Smooth muscle cell (in vitro differentiated cells): Measurements from ENCODE around the gene TMEM35B. TPM values are rescaled to one million over a fixed set of nuclear protein-coding genes. Genes with fewer than 3 reads are reported as not detected.

Experiments used
- DNase-seq: peaks from one replicate; lab custom pipeline; 2025; ENCODE audit not compliant: unreplicated experiment; lab: John Stamatoyannopoulos, UW
- H2AFZ ChIP-seq: fragments of 200-600 bp; sonication (generic); 2 replicates; pipeline ENCODE4 v1.6.0; 2016; ENCODE audit warnings: antibody characterized with exemption, low read depth, mild to moderate bottlenecking
- H3F3A ChIP-seq: fragments of 200-600 bp; sonication (generic); 2 replicates; pipeline ENCODE4 v1.6.0; 2017; ENCODE audit warnings: antibody characterized with exemption, low read depth
- H3K27ac ChIP-seq: fragments of 200-600 bp; sonication (generic); 2 replicates; pipeline ENCODE4 v1.5.1; 2016; ENCODE audit warnings: low read depth, mild to moderate bottlenecking
- H3K27me3 ChIP-seq: fragments of 200-600 bp; sonication (generic); 2 replicates; pipeline ENCODE4 v1.6.1; 2016; ENCODE audit warnings: low read depth, mild to moderate bottlenecking
- H3K36me3 ChIP-seq: fragments of 200-600 bp; sonication (generic); 2 replicates; pipeline ENCODE4 v1.5.1; 2016; ENCODE audit warnings: low read depth
- H3K4me1 ChIP-seq: fragments of 200-600 bp; sonication (generic); 2 replicates; pipeline ENCODE4 v1.5.1; 2016; ENCODE audit warnings: low read depth
- H3K4me2 ChIP-seq: fragments of 200-600 bp; sonication (generic); 2 replicates; pipeline ENCODE4 v1.6.0; 2016; ENCODE audit warnings: mild to moderate bottlenecking
- H3K4me3 ChIP-seq: fragments of 200-600 bp; sonication (generic); 2 replicates; pipeline ENCODE4 v1.5.1; 2016; ENCODE audit warnings: mild to moderate bottlenecking
- H3K79me2 ChIP-seq: fragments of 200-600 bp; sonication (generic); 2 replicates; pipeline ENCODE4 v1.6.0; 2016; ENCODE audit warnings: low read depth, mild to moderate bottlenecking
- H3K9ac ChIP-seq: fragments of 200-600 bp; sonication (generic); 2 replicates; pipeline ENCODE4 v1.6.0; 2016; ENCODE audit warnings: low read depth
- H3K9me3 ChIP-seq: fragments of 200-600 bp; sonication (generic); replicated peaks from 2 replicates; pipeline ENCODE4 v1.5.1; 2016; ENCODE audit warnings: low read depth
- H4K20me1 ChIP-seq: fragments of 200-600 bp; sonication (generic); 2 replicates; pipeline ENCODE4 v1.6.0; 2016; ENCODE audit warnings: low read depth
- WGBS: methylation state at CpG from one replicate; pipeline ENCODE4 v1.1.7; 2016; ENCODE audit warnings: low lambda C conversion rate; 5-methylcytosine and 5-hydroxymethylcytosine counted together
- polyA plus RNA-seq: library from polyadenylated mRNA; unstranded; fragments of >200 nt; fragmentation: Nextera tagmentation; extraction: Ambion mirVana; gene quantifications from 2 replicates; pipeline ENCODE4 v1.2.1, GENCODE V29; 2016
- total RNA-seq: library from RNA; depleted of rRNA; stranded (reverse); fragments of >200 nt; gene quantifications from 2 replicates; pipeline ENCODE4 v1.2.3, GENCODE V29; 2014
- TF ChIP-seq, protein P1 (sequence below): fragments of 200-600 bp; sonication (generic); IDR thresholded peaks from 2 replicates; pipeline ENCODE4 v1.5.1; 2017; ENCODE audit warnings: borderline replicate concordance, mild to moderate bottlenecking, antibody characterized with exemption; ENCODE audit not compliant: insufficient read depth, poor library complexity, severe bottlenecking

Gene TMEM35B
- total and polyA plus RNA-seq, 2 experiments from 2014 or later = 61.2 to 75.1 TPM

DNA sequence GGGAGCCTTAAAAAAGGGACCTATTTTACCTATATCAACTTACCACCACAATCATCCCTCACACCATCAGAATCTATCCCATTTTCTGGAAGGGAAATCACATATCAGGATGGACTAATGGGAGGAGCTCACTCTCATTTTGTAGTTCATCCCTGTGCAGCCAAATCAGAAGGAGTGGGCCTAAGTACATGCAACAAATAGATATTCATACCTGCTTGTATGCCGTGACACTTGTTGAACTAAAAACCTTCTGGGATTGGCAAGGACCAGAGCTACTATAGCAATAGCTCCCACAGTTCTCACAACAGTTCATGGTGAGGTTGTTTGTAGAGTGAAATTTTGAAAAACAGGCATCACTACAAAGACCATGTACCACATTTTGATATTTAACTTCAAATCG, 29.3 kb upstream of the TMEM35B start:
- 94% methylated on average over 2 of the region's 2 CpGs for WGBS
- Histone ChIP-seq H3F3A (no peaks in the 10 kb centered on the region), H3K27ac (no peak overlapping the region), H2AFZ (no peak overlapping the region), H3K9me3 (no peaks in the 10 kb centered on the region), H4K20me1 (no peaks in the 10 kb centered on the region), H3K9ac (no peak overlapping the region), H3K4me2 (no peak overlapping the region), H3K79me2 (no peaks in the 10 kb centered on the region), H3K27me3 (no peaks in the 10 kb centered on the region), H3K4me3 (no peak overlapping the region), H3K36me3 (peaks cover 10% of the 10 kb centered on the region), H3K4me1 (no peaks in the 10 kb centered on the region)
- no peak for DNase-seq
- TF ChIP-seq, protein P1, sequence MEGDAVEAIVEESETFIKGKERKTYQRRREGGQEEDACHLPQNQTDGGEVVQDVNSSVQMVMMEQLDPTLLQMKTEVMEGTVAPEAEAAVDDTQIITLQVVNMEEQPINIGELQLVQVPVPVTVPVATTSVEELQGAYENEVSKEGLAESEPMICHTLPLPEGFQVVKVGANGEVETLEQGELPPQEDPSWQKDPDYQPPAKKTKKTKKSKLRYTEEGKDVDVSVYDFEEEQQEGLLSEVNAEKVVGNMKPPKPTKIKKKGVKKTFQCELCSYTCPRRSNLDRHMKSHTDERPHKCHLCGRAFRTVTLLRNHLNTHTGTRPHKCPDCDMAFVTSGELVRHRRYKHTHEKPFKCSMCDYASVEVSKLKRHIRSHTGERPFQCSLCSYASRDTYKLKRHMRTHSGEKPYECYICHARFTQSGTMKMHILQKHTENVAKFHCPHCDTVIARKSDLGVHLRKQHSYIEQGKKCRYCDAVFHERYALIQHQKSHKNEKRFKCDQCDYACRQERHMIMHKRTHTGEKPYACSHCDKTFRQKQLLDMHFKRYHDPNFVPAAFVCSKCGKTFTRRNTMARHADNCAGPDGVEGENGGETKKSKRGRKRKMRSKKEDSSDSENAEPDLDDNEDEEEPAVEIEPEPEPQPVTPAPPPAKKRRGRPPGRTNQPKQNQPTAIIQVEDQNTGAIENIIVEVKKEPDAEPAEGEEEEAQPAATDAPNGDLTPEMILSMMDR = no peak

DNA sequence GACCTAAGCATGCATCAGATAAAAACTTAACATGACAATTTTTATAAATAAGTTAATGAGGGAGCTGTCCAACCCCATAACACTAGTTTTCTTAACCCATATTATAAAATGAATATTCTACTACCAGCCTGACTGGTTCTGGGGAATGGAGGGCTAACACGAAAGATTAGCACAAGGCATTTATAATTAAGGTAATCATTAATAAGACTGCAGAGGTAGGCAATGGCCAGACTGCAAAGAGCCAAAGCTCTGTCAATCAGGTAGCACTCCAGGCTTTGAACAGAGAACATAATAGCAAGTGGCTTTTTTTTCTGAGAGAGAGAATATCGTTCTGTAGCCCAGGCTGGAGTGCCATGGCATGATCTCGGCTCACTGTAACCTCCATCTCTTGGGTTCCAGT, 20.6 kb upstream of the TMEM35B start:
- no peak overlapping the region for H2AFZ ChIP-seq
- no peak overlapping the region for H3K4me2 ChIP-seq
- no peaks in the 10 kb centered on the region for H3K9me3 ChIP-seq
- no peaks in the 10 kb centered on the region for H3K4me1 ChIP-seq
- H3K36me3 ChIP-seq = peaks cover 16% of the 10 kb centered on the region
- H3K27me3 ChIP-seq = no peaks in the 10 kb centered on the region
- H3F3A ChIP-seq = no peaks in the 10 kb centered on the region
- no peaks in the 10 kb centered on the region for H4K20me1 ChIP-seq
- H3K27ac ChIP-seq = no peak overlapping the region
- H3K79me2 ChIP-seq = no peaks in the 10 kb centered on the region
- WGBS = 96% methylated on average over 3 of the region's 3 CpGs
- H3K4me3 ChIP-seq = no peak overlapping the region
- H3K9ac ChIP-seq = no peak overlapping the region
- TF ChIP-seq, protein P1 = no peak
- DNase-seq = no peak

DNA sequence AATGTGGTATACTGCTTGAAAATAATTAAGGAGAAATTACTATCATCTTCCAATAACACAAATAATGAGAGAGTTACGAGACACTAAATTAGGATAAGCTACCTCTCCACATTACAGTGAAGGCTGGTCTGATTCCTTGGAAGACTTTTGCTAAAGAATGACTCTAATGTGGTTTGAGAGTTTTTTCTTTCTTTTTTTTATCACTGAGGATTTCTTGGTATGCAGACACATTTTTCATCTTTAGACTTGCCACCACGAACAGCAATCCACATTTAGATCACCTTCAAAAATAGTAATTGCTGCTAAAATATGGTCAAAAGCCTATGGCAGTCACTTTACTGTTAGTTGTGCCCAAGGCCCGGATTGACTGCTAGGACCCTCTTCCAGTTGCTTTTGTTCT, 16.6 kb upstream of the TMEM35B start:
- H3K4me1 ChIP-seq = no peaks in the 10 kb centered on the region
- TF ChIP-seq, protein P1 = no peak
- H2AFZ ChIP-seq = no peak overlapping the region
- H3K4me3 ChIP-seq = no peak overlapping the region
- no peaks in the 10 kb centered on the region for H3F3A ChIP-seq
- no peak overlapping the region for H3K27ac ChIP-seq
- H3K79me2 ChIP-seq = no peaks in the 10 kb centered on the region
- H3K36me3 ChIP-seq = peaks cover 6% of the 10 kb centered on the region
- DNase-seq = no peak
- H3K9ac ChIP-seq = no peak overlapping the region
- H3K4me2 ChIP-seq = no peak overlapping the region
- no peaks in the 10 kb centered on the region for H3K27me3 ChIP-seq
- WGBS = 64% methylated on average over 3 of the region's 3 CpGs
- H3K9me3 ChIP-seq = no peaks in the 10 kb centered on the region
- no peaks in the 10 kb centered on the region for H4K20me1 ChIP-seq

DNA sequence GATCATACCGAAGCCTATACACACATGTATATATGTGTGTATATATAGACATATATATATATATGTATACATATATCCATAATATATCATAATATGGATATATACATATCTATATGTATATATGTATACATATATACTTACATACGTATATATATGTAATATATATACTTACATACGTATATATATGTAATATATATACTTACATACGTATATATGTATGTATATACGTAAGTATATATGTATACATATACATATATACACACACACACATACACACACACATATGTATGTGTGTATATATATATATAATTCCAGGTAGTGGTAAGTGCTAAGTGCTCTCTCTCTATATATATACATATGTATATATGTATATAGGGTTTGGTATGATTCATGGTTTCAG, 9.7 kb upstream of the TMEM35B start:
- Histone ChIP-seq H3K36me3 (peaks cover 4% of the 10 kb centered on the region), H3K79me2 (no peaks in the 10 kb centered on the region), H3F3A (no peaks in the 10 kb centered on the region), H3K9me3 (no peaks in the 10 kb centered on the region), H3K4me2 (no peak overlapping the region), H3K4me3 (no peak overlapping the region), H3K27ac (no peak overlapping the region), H3K4me1 (no peaks in the 10 kb centered on the region), H3K9ac (no peak overlapping the region), H3K27me3 (no peaks in the 10 kb centered on the region), H4K20me1 (no peaks in the 10 kb centered on the region), H2AFZ (no peak overlapping the region)
- DNase-seq = no peak
- TF ChIP-seq, protein P1 = no peak
- WGBS = 96% methylated on average over 5 of the region's 5 CpGs
